Body of pancreas (tissue), 4 donors: ENCODE data around the gene ARHGAP24.

Experiments used
- CTCF ChIP-seq, 7 experiments: fragments of 450-650 bp in 4 of 7; fragments of 200-600 bp in 3 of 7; sonication (generic) in 3 of 7; IDR thresholded peaks; one replicate each; pipeline ENCODE4 v1.5.1; 2016 to 2019; ENCODE audit warnings: antibody characterized with exemption in 7 of 7
- POLR2A ChIP-seq, 3 donors: fragments of 450-650 bp; IDR thresholded peaks; one replicate each; pipeline ENCODE4 v1.6.1; 2016; ENCODE audit warnings: antibody characterized with exemption in 3 of 3, mild to moderate bottlenecking in 2 of 3

GRCh38 chr4:85774000-85774399 lies 299.1 kb downstream of the ARHGAP24 start:
- no peak for TF ChIP-seq CTCF (IDR thresholded peaks at IDR 0.05)
- no peak for TF ChIP-seq POLR2A (IDR thresholded peaks at IDR 0.05)
